Type B pancreatic cell (in vitro differentiated cells): Measurements from ENCODE around the gene LRR1. TPM values are rescaled to one million over a fixed set of nuclear protein-coding genes. Genes with fewer than 3 reads are reported as not detected.
"Not testable (repeated sequence)": the region's sequence is repeated elsewhere in the genome, so short reads cannot be mapped to it uniquely, and the experiment has no call there.

ENCODE experiments used
- DNase-seq: peaks from one replicate; pipeline ENCODE4 v3.0.0; 2021; ENCODE audit warnings: mixed read lengths; ENCODE audit not compliant: unreplicated experiment; ENCODE audit errors: extremely low spot score
- H3K27ac Mint-ChIP-seq: 2 replicates; pipeline ENCODE4 v1.8.0; 2021; ENCODE audit warnings: mild to moderate bottlenecking, mixed read lengths
- H3K27me3 Mint-ChIP-seq: 2 replicates; pipeline ENCODE4 v1.8.0; 2021; ENCODE audit warnings: mixed read lengths
- H3K36me3 Mint-ChIP-seq: 2 replicates; pipeline ENCODE4 v1.8.0; 2021; ENCODE audit warnings: mixed read lengths
- H3K4me1 Mint-ChIP-seq: one replicate; pipeline ENCODE4 v1.8.0; 2021; ENCODE audit warnings: mixed read lengths; ENCODE audit not compliant: unreplicated experiment
- H3K4me3 Mint-ChIP-seq: 2 replicates; pipeline ENCODE4 v1.8.0; 2021; ENCODE audit warnings: mild to moderate bottlenecking, mixed read lengths
- H3K9me3 Mint-ChIP-seq: 2 replicates; pipeline ENCODE4 v1.8.0; 2021; ENCODE audit warnings: mixed read lengths
- CTCF ChIP-seq: fragments of 200-600 bp; sonication (generic); conservative IDR thresholded peaks from 2 replicates; pipeline ENCODE4 v1.5.0; 2021; ENCODE audit warnings: antibody characterized with exemption, mild to moderate bottlenecking
- total RNA-seq: library from RNA; stranded (reverse); gene quantifications from 2 replicates; pipeline ENCODE4 v1.2.1, GENCODE V29; 2021; ENCODE audit warnings: low replicate concordance

Gene LRR1
- total RNA-seq, 1 donor from 2014 or later, result 20.1 TPM

- Mint-ChIP-seq H3K9me3 (no peaks in the 10 kb centered on the region), H3K4me1 (no peaks in the 10 kb centered on the region), H3K27me3 (no peaks in the 10 kb centered on the region), H3K4me3 (no peak overlapping the region), H3K27ac (no peak overlapping the region), H3K36me3 (peaks cover 4% of the 10 kb centered on the region)
- no peak for TF ChIP-seq CTCF
- no peak for DNase-seq
Measured at GRCh38 chr14:49654511-49654910, 55.8 kb downstream of the LRR1 start.

GRCh38 chr14:49657500-49657899, 58.8 kb downstream of the LRR1 start:
- DNase-seq, H3K27ac Mint-ChIP-seq, H3K4me1 Mint-ChIP-seq, H3K9me3 Mint-ChIP-seq, H3K36me3 Mint-ChIP-seq, H3K27me3 Mint-ChIP-seq, H3K4me3 Mint-ChIP-seq: not testable (repeated sequence)

GRCh38 chr14:49659526-49660455, 61.1 kb downstream of the LRR1 start:
- no peak for DNase-seq
- Mint-ChIP-seq H3K4me3 (no peak overlapping the region), H3K27me3 (no peaks in the 10 kb centered on the region), H3K27ac (no peak overlapping the region), H3K4me1 (no peaks in the 10 kb centered on the region), H3K36me3 (no peaks in the 10 kb centered on the region), H3K9me3 (no peaks in the 10 kb centered on the region)
- no peak for TF ChIP-seq CTCF

Other genes starting within 250 kb of the LRR1 start
- gene RPS29, start 12.6 kb upstream of the LRR1 start, total RNA-seq, result 1,493 and 1,875 TPM in 2 replicates
- 134 and 156 TPM in 2 replicates for gene RPL36AL, start 21.7 kb downstream of the LRR1 start, total RNA-seq
- 25.6 and 27.0 TPM in 2 replicates for gene MGAT2, start 21.9 kb downstream of the LRR1 start, total RNA-seq
- gene DNAAF2, start 36.3 kb downstream of the LRR1 start, total RNA-seq, result 14.8 and 16.5 TPM in 2 replicates
- gene POLE2, start 89.3 kb downstream of the LRR1 start, total RNA-seq, result 6.1 and 16.6 TPM in 2 replicates
- gene KLHDC1, start 94.2 kb downstream of the LRR1 start, total RNA-seq, result 1.7 and 3.5 TPM in 2 replicates
- gene KLHDC2, start 169.2 kb downstream of the LRR1 start, total RNA-seq, result 59.2 and 60.0 TPM in 2 replicates